Measurements from ENCODE around the gene STX17. TPM values are rescaled to one million over a fixed set of nuclear protein-coding genes. Genes with fewer than 3 reads are reported as not detected.
A peak's percentile ranks its signal among the peaks of the same experiment; 100 is the strongest.

STX17 gene
- total and polyA plus RNA-seq, 12 donors: 5.4 to 47.2 (median 29.1) TPM

GRCh38 chr9:99998266-99998665, 91.8 kb downstream of the STX17 start:
- no peaks in the 10 kb centered on the region for H3K27me3 ChIP-seq
- no peaks in the 10 kb centered on the region for H3K36me3 ChIP-seq (replicated peaks in 1 of 2)
- intact Hi-C loops (cut with DNase I): no loop called here
- H3K9me3 ChIP-seq (replicated peaks in 1 of 3): no peaks in the 10 kb centered on the region
- no peak overlapping the region for H3K4me3 ChIP-seq
- H3K4me1 ChIP-seq (replicated peaks in 1 of 2): no peaks in the 10 kb centered on the region
- no peak for DNase-seq
- TF ChIP-seq CTCF (IDR thresholded peaks at IDR 0.05) (no peak), POLR2A (IDR thresholded peaks at IDR 0.05) (no peak)
- WGBS, 4 donors: 95 to 98% (median 96%) methylated on average over 22 of the region's 22 CpGs
- H3K27ac ChIP-seq: no peak overlapping the region

GRCh38 chr9:99998866-99999265, 92.4 kb downstream of the STX17 start:
- 93 to 97% (median 95%) methylated on average over 22 to 26 of the region's 26 CpGs for WGBS, 4 donors
- DNase-seq: no peak
- H3K27me3 ChIP-seq: no peaks in the 10 kb centered on the region
- no peak overlapping the region for H3K4me3 ChIP-seq
- TF ChIP-seq CTCF (IDR thresholded peaks at IDR 0.05) (no peak), POLR2A (IDR thresholded peaks at IDR 0.05) (no peak)
- no peak overlapping the region for H3K27ac ChIP-seq
- no peaks in the 10 kb centered on the region for H3K4me1 ChIP-seq (replicated peaks in 1 of 2)
- no peaks in the 10 kb centered on the region for H3K9me3 ChIP-seq (replicated peaks in 1 of 3)
- intact Hi-C loops (cut with DNase I): no loop called here
- no peaks in the 10 kb centered on the region for H3K36me3 ChIP-seq (replicated peaks in 1 of 2)

GRCh38 chr9:99999797-100000196, 93.3 kb downstream of the STX17 start:
- intact Hi-C loops (cut with DNase I): no loop called here
- TF ChIP-seq POLR2A (IDR thresholded peaks at IDR 0.05) (no peak), CTCF (IDR thresholded peaks at IDR 0.05) (no peak)
- no peaks in the 10 kb centered on the region for H3K27me3 ChIP-seq
- DNase-seq: no peak
- no peak overlapping the region for H3K4me3 ChIP-seq
- peaks cover 0 to 4% of the 10 kb centered on the region in 2 donors for H3K36me3 ChIP-seq (replicated peaks in 1 of 2)
- no peak overlapping the region for H3K27ac ChIP-seq
- WGBS, 4 donors: 97 to 100% (median 98%) methylated on average over 5 of the region's 5 CpGs
- H3K9me3 ChIP-seq (replicated peaks in 1 of 3): no peaks in the 10 kb centered on the region
- H3K4me1 ChIP-seq (replicated peaks in 1 of 2): no peaks in the 10 kb centered on the region

- Histone ChIP-seq H3K36me3 (replicated peaks in 1 of 2) (peaks cover 0 to 5% of the 10 kb centered on the region in 2 donors), H3K4me1 (replicated peaks in 1 of 2) (no peaks in the 10 kb centered on the region), H3K4me3 (no peak overlapping the region), H3K9me3 (replicated peaks in 1 of 3) (no peaks in the 10 kb centered on the region), H3K27me3 (no peaks in the 10 kb centered on the region), H3K27ac (no peak overlapping the region)
- 74 to 86% (median 79%) methylated on average over 1 of the region's 1 CpG for WGBS, 4 donors
- DNase-seq: peak in 2 of 7 donors; percentile 20 to 24
- intact Hi-C loops (cut with DNase I): no loop called here
- TF ChIP-seq CTCF (IDR thresholded peaks at IDR 0.05) (peak; percentile 37 to 71 (median 62)), POLR2A (IDR thresholded peaks at IDR 0.05) (no peak)
Measured at GRCh38 chr9:100011062-100011681, 104.7 kb downstream of the STX17 start.
